Measurements from ENCODE around the gene SPA17. TPM values are rescaled to one million over a fixed set of nuclear protein-coding genes. Genes with fewer than 3 reads are reported as not detected.
A peak's percentile ranks its signal among the peaks of the same experiment; 100 is the strongest.

SPA17 gene
- total RNA-seq, 3 donors from 2014 or later = 2.9 to 15.2 (median 9.8) TPM

DNA sequence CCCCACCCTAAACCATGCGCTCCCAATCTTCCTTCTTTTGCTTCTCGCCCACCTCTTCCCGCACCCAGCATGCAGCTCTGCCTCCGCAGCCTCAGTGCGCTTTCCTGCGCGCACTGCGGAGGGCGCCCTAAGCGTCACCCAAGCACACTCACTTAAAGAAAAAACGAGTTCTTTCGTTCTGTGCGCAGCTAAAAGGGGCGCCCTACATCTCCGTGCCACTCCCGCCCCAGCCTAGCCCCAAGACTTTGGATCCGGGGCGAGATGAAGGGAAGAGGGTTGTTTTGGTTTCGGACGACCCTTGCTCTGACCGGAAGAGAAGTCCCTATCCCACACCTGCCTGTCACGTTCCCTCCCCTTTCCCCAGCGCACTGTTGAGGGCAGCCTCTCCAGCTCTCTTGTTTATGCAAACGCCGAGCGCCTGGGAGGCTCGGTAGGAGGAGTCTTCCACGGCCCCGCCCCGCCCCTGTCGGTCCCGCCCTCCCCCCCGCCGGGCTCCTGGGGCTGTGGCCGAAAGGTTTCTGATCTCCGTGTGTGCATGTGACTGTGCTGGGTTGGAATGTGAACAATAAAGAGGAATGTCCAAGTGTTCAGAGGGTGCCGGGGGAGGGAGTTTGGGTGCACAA lies 73.0 kb downstream of the SPA17 start:
- Histone ChIP-seq H3K4me3 (peak overlapping the region; percentile 44 to 74 (median 63)), H3K4me1 (no peaks in the 10 kb centered on the region), H3K36me3 (no peaks in the 10 kb centered on the region), H3K27me3 (peaks cover 0 to 12% of the 10 kb centered on the region in 2 donors), H3K9me3 (no peaks in the 10 kb centered on the region), H3K27ac (peak overlapping the region; percentile 76 to 81)
- intact Hi-C loops (cut with DNase I; ENCODE audit: low total_unique reads) = no loop called here
- DNase-seq (ENCODE audit: low spot score in 2 of 2) = peak; percentile 75 to 81
- TF ChIP-seq POLR2AphosphoS5 (IDR thresholded peaks at IDR 0.05) = peak; percentile 38 to 58 (median 41)
- TF ChIP-seq POLR2A (IDR thresholded peaks at IDR 0.05) = no peak
- TF ChIP-seq, protein P1, sequence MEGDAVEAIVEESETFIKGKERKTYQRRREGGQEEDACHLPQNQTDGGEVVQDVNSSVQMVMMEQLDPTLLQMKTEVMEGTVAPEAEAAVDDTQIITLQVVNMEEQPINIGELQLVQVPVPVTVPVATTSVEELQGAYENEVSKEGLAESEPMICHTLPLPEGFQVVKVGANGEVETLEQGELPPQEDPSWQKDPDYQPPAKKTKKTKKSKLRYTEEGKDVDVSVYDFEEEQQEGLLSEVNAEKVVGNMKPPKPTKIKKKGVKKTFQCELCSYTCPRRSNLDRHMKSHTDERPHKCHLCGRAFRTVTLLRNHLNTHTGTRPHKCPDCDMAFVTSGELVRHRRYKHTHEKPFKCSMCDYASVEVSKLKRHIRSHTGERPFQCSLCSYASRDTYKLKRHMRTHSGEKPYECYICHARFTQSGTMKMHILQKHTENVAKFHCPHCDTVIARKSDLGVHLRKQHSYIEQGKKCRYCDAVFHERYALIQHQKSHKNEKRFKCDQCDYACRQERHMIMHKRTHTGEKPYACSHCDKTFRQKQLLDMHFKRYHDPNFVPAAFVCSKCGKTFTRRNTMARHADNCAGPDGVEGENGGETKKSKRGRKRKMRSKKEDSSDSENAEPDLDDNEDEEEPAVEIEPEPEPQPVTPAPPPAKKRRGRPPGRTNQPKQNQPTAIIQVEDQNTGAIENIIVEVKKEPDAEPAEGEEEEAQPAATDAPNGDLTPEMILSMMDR (IDR thresholded peaks at IDR 0.05) = peak; percentile 15 to 60 (median 33)

Other genes with a start within 250 kb of the SPA17 start
- gene OR8B4, start 249.0 kb upstream of the SPA17 start, total RNA-seq = not detected
- not detected for gene OR8B8, start 228.2 kb upstream of the SPA17 start, total RNA-seq
- not detected for gene OR8B12, start 130.2 kb upstream of the SPA17 start, total RNA-seq
- not detected for gene OR8A1, start 103.9 kb upstream of the SPA17 start, total RNA-seq
- gene PANX3, start 62.5 kb upstream of the SPA17 start, total RNA-seq = not detected
- gene TBRG1, start 51.0 kb upstream of the SPA17 start, total RNA-seq = 10 to 100 TPM; 34.7 to 49.0 (median 34.9) TPM
- gene SIAE, start 165 bp upstream of the SPA17 start, total RNA-seq = 10 to 100 TPM; 12.5 to 17.0 (median 14.9) TPM
- gene NRGN, start 66.0 kb downstream of the SPA17 start, total RNA-seq = under 1 TPM; 0.33 to 0.48 (median 0.44) TPM
- gene VSIG2, start 78.4 kb downstream of the SPA17 start, total RNA-seq = 10 to 100 TPM in 1 of 3 donors, 1 to 10 TPM in 1, not detected in 1; 8.8 to 20.5 TPM
- 10 to 100 TPM; 11.6 to 38.7 (median 19.8) TPM for gene ESAM, start 88.4 kb downstream of the SPA17 start, total RNA-seq
- gene MSANTD2, start 126.5 kb downstream of the SPA17 start, total RNA-seq = 10 to 100 TPM; 10.9 to 34.2 (median 27.2) TPM
- 10 to 100 TPM in 2 of 3 donors, 1 to 10 TPM in 1; 9.1 to 30.9 (median 15.4) TPM for gene ROBO3, start 191.5 kb downstream of the SPA17 start, total RNA-seq
- gene ROBO4, start 224.0 kb downstream of the SPA17 start, total RNA-seq = 10 to 100 TPM; 11.9 to 30.5 (median 12.8) TPM
- not detected for gene HEPN1, start 245.3 kb downstream of the SPA17 start, total RNA-seq

All from breast epithelium (tissue), 4 donors.